Effector memory CD4-positive, alpha-beta T cell (primary cell): ENCODE measurements around the gene TP53I3.
"Not testable (repeated sequence)": the region's sequence is repeated elsewhere in the genome, so short reads cannot be mapped to it uniquely, and the experiment has no call there.

Experiments used
- DNase-seq, 3 donors: peaks; one replicate each; pipeline ENCODE4 v3.0.0-alpha.2; 2020
- H3K27ac ChIP-seq: 2 replicates; pipeline ENCODE4 v1.7.0; 2013; ENCODE audit warnings: mild to moderate bottlenecking, low read length, moderate library complexity; ENCODE audit not compliant: insufficient read depth, poor library complexity, severe bottlenecking
- H3K27me3 ChIP-seq: replicated peaks from 2 replicates; pipeline ENCODE4 v1.7.0; 2013; ENCODE audit warnings: mild to moderate bottlenecking, low read length; ENCODE audit not compliant: insufficient read depth, control insufficient read depth, poor library complexity, severe bottlenecking
- H3K36me3 ChIP-seq: 2 replicates; pipeline ENCODE4 v1.7.0; 2013; ENCODE audit warnings: mild to moderate bottlenecking, low read length, moderate library complexity; ENCODE audit not compliant: control insufficient read depth, insufficient read depth
- H3K4me1 ChIP-seq: 2 replicates; pipeline ENCODE4 v1.7.0; 2013; ENCODE audit warnings: low read length, mild to moderate bottlenecking; ENCODE audit not compliant: control insufficient read depth, insufficient read depth, poor library complexity, severe bottlenecking
- H3K4me3 ChIP-seq: 2 replicates; pipeline ENCODE4 v1.7.0; 2013; ENCODE audit warnings: low read length, low read depth, mild to moderate bottlenecking; ENCODE audit not compliant: insufficient read depth, poor library complexity, severe bottlenecking
- H3K9me3 ChIP-seq: 2 replicates; pipeline ENCODE4 v1.7.0; 2013; ENCODE audit warnings: mild to moderate bottlenecking, low read length, moderate library complexity; ENCODE audit not compliant: control insufficient read depth

Gene TP53I3

DNA sequence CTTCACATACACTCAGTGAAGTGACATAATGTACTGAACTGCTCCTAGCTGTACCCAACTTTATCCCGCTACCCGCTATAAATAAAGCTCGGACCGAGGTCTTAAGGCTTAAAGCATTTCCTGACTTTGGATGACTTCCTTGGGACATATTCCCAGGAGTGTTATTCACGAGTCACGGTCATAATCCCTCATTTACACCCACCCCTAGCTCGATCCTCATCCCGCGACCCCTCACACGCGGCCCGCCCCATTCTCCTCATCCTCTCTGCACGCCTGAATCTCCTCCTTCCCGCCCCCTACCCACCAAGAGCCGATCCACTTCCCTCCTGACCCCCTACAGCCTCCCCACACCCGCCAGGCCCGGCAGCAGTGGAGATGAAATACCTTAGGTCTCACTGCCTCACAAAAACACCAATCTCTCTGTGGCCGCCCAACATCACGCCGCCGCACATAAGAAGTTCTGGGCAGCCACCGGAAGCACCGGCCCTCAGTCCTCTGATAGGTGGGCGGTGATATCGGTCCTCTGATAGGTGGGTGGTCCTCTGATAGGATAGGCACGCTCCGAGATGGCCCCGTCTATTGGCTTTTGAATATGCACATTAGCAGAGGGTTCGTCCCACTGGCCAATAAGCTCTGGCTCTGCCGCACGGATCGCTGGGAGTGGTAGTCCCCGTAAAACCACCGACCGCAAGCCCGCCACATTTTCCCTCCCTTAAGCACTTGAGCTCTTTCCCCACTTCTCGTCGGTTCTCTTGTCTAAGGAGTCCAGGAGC is 37.5 kb downstream of the TP53I3 start, which contains the start of gene WDCP:
Gene WDCP (minus strand): TSS at position 462 of the 773 bp plus-strand sequence. CDS start 7,897 bp downstream, outside the sequence.
- DNase-seq: peak; percentile 91 to 94 (median 91)
- peaks cover 15% of the 10 kb centered on the region for H3K27me3 ChIP-seq
- no peaks in the 10 kb centered on the region for H3K9me3 ChIP-seq
- peaks cover 18% of the 10 kb centered on the region for H3K4me1 ChIP-seq
- no peaks in the 10 kb centered on the region for H3K36me3 ChIP-seq
- peak within 1 kb of the TSS; percentile 83 for H3K4me3 ChIP-seq
- peak within 1 kb of the TSS; percentile 69 for H3K27ac ChIP-seq

DNA sequence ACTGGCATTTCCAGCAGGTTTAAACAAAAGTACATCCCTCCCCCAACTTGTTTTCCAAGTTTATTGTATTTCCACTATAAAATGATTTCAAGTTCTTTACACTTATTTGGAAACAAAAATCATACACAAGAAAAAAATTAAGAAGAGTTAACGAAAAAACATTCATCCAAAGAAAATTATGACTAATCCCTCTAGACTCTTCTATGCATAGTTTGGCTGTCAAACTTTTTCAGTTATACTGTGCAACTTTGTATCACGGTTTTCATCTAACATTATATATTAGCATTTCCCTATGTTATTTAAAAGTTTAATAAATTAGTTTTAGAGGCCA is 38.1 kb downstream of the TP53I3 start:
- Histone ChIP-seq H3K27me3 (peaks cover 15% of the 10 kb centered on the region), H3K9me3 (no peaks in the 10 kb centered on the region), H3K27ac (no peak overlapping the region), H3K36me3 (no peaks in the 10 kb centered on the region), H3K4me3 (peak overlapping the region; percentile 83), H3K4me1 (peaks cover 18% of the 10 kb centered on the region)
- no peak for DNase-seq

DNA sequence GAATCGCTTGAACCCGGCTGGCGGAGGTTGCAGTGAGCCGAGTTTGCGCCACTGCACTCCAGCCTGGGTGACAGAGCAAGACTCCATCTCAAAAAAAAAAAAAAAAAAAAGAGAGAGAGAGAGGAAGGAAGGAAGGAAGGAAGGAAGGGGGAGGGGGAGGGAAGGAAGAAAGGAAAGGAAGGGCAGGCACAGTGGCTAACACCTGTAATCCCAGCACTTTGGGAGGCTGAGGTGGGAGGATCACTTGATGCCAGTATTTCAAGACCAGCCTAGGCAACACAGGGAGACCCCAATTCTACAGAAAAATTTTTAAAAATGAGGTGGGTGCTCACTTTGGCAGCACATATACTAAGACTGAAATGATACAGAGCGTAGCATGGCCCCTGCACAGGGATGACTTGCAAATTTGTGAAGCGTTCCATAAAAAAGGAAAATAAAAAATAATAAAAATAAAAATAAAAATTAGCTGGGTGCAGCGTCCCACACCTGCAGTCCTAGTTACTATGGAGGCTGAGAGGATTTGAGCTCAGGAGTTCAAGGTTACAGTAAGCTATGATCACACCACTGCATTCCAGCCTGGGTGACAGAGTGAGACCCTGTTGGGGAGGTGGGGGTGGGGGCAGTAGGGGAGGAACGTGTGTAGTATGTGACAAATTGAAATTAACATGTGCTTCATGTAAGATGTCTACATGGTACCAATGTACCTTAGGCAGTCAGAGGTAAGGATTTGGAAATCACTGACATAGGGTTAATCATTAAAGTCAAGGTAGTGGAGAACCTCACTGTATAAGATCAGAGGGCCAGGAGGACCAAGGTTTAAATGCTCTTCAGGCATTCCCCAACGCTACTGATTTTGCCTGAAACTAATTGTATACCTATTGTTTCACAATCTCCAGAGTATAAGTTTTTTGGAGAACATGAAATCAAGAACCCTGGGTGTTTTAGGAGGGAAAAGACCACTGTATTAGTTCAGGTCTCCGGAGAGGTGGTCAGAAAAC is 38.8 kb downstream of the TP53I3 start:
- DNase-seq: no peak
- Histone ChIP-seq H3K27ac (no peak overlapping the region), H3K9me3 (no peaks in the 10 kb centered on the region), H3K36me3 (no peaks in the 10 kb centered on the region), H3K4me3 (no peak overlapping the region), H3K4me1 (peaks cover 18% of the 10 kb centered on the region), H3K27me3 (peaks cover 15% of the 10 kb centered on the region)

DNA sequence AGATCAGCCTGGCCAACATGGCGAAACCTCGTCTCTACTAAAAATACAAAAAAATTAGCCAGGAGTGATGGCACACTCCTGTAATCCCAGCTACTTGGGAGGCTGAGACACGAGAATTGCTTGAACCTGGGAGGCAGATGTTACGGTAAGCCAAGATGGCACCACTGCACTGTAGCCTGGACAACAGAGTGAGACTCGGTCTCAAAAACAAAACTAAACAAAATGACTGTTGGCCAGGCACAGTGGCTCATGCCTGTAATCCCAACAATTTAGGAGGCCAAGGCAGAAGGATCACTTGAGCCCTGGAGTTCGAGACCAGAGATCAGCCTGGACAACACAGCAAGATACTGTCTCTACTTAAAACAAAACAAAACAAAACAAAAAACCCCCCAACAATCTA is 41.5 kb downstream of the TP53I3 start:
- H3K4me1 ChIP-seq, H3K27ac ChIP-seq, H3K27me3 ChIP-seq, H3K4me3 ChIP-seq, H3K9me3 ChIP-seq, DNase-seq: not testable (repeated sequence)
- H3K36me3 ChIP-seq: peaks cover 12% of the 10 kb centered on the region

DNA sequence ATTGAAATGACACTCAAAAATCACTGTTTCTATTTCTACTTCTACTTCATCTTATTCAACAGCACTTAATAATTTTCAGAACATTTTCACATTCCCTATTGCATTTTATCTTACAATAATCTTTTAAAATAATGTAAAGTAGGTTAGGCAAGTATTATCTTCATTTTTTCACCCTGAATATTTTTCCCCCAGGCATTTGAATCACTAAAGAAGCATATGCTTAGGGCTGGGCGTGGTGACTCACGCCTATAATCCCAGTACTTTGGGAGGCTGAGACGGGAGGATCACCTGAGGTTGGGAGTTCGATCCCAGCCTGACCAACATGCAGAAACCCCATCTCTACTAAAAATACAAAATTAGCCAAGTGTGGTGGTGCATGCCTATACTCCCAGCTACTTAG is 44.1 kb downstream of the TP53I3 start:
- no peaks in the 10 kb centered on the region for H3K27me3 ChIP-seq
- DNase-seq: no peak
- H3K9me3 ChIP-seq: no peaks in the 10 kb centered on the region
- H3K27ac ChIP-seq: no peak overlapping the region
- no peaks in the 10 kb centered on the region for H3K4me1 ChIP-seq
- H3K4me3 ChIP-seq: no peak overlapping the region
- H3K36me3 ChIP-seq: peaks cover 13% of the 10 kb centered on the region

DNA sequence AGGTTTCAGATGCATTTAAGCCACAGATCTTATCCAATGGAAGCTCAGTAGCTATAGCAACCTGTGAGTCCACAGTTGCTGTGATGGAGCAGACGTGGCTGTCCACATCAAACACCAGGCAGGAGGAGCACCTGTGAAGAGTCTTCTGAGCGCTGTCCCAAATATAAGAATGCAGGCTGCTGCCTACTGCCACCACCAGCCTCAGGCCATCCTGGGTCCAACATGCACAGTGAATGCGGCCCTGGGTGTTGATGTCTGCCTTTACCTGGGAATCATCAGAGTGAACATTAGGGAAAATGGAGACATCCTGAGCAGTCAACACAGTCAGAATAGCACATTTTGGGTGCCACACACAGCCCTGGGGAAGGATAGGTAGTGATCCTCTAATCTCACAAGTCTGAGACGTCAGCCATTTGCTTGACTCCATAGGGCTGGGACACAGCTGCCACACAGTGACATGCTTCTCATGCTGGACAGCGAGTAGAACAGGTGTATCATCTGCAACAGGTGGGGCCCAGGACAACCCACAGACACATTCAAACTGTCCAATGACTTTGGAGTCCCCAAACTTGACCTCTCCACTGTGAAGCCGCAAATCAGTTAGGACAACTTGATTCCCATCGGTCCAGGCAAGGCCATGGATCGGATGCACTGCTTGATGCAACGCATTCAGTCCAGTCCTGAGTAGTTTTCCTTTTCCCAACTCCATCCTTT is 45.7 kb downstream of the TP53I3 start:
- Histone ChIP-seq H3K9me3 (no peaks in the 10 kb centered on the region), H3K27ac (no peak overlapping the region), H3K36me3 (peaks cover 13% of the 10 kb centered on the region), H3K27me3 (no peaks in the 10 kb centered on the region), H3K4me1 (no peaks in the 10 kb centered on the region), H3K4me3 (no peak overlapping the region)
- DNase-seq: no peak
